HT1080 (cell line): Measurements from ENCODE around the gene LGALS3BP. TPM values are rescaled to one million over a fixed set of nuclear protein-coding genes. Genes with fewer than 3 reads are reported as not detected.

ENCODE experiments used
- DNase-seq: peaks from one replicate; pipeline ENCODE4 v3.0.0-alpha.2; 2015; ENCODE audit warnings: low read depth
- total RNA-seq: library from RNA; depleted of rRNA; stranded (reverse); fragments of >200 nt; shearing (Covaris generic); gene quantifications from 2 replicates; pipeline ENCODE4 v1.2.3, GENCODE V29; 2014

The LGALS3BP gene
- total RNA-seq, 1 experiment from 2014 or later = 383 TPM

DNA sequence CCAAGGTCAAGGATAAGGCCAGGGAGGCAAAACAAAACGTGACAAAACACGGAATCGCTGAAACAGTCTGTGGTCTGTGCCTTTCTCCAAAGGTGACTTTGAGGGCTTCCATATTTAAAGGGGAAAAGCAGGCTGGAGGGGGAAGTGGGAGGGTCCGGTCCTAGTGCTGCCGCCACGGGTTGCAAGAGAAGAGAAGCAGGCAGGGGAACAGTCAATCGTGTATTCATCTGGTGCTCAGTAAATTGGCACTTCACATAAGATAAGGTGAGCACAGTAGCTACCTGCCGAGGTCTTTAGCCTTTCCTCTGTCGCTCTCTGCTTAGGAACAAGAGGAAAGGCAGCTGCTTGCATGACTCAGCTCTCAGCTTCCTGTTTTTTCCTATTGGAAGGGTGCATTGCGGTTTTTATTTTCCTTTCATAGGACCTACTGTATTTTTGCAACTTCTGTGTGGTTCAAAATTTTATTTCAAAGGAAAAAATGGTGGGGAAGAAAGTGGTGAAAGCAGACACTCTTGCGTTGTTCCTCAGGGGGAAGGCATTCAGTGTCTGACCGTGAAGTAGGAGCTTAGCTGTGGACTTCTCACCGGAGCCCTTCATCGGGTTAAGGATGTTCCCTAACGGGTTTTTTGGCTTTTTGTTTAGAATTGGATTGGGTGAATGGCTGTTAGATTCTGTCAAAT, 7.1 kb upstream of the LGALS3BP start:
- DNase-seq = peak; percentile 80

DNA sequence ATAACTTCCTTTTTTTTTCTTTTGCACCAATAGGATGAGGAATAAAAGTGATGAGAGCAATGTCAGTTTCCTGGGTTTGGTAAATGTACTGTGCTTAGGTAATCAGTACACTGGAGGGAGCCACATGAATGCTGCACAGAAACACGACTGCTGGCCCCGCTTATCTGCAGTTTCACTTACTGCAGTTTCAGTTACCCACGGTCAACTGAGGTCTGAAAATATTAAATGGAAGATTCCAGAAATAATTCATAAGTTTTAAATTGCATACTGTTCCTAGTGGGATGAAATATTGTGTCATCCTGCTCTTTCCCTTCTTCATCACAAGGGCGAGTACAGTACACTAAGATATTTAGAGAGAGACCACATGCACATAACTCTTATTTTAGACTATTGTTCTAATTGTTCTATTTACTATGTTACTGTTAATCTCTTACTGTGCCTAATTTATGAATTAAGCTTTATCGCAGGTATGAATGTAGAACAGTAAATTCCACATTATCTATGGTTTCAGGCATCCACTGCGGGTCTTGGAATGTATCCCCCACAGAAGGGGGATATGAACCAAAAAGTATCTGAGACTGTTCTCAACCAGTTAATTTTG, 6.4 kb upstream of the LGALS3BP start:
- peak; percentile 33 for DNase-seq

DNA sequence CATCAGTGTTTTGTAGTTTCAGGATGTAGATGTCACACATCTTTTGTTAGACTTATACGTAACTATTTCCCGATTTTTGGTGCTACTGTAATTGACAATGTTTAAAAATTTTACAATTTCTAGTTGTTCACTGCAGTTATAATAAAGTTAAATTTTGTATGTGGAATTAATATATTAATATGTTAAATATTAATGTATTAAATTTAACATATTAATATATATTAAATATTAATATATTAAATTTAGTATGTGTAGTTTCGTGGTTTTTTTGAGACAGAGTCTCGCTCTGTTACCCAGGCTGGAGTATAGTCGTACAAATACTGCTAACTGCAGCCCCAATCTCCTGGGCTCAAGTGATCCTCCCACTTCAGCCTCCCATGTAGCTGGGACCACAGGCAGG, 5.7 kb upstream of the LGALS3BP start:
- no peak for DNase-seq

DNA sequence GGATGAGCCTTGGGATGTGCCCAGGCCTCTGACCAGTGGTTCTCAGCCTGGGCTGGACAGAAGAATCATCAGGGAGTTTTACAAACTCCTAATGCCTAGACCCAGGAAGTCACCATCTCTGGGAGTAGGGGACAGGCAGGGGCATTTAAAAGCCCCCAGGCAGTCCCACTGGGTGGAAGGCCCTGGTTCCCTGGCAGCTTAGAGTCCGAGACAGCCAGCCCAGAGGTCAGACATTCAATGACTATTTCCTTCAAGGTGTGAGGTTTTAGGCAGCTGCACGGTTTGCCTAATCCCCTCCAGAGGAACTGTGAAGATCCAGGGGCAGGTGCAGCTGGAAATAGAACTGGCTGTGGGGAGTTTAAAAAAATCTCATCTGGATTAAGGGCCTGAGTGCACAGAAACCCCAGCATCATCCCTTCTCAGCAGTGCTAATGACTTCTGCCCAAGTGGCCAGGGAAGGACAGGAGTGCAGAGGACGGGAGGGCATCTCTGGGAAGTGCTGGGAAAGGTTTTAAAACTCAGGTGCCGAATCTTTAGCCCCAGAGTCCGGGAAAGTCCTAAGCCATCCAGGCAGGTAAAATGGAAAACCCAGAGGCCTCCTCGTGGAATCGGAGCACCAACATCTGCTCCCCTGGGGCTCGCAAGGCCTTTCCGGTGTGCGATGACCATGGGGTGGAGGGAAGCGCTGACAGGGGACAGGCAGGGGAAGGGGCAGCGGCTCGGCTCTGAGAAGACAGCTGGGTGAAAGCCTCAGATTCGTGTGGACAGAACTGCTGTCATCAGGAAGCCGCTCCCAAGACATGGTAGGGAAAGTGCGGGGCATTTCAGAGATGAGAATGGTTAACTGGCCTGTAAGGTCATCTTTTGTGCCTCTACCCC, 1.5 kb upstream of the LGALS3BP start:
- DNase-seq = no peak

- no peak for DNase-seq
These were observed 875 bp upstream of the LGALS3BP start for GRCh38 chr17:78980624-78980972.

DNA sequence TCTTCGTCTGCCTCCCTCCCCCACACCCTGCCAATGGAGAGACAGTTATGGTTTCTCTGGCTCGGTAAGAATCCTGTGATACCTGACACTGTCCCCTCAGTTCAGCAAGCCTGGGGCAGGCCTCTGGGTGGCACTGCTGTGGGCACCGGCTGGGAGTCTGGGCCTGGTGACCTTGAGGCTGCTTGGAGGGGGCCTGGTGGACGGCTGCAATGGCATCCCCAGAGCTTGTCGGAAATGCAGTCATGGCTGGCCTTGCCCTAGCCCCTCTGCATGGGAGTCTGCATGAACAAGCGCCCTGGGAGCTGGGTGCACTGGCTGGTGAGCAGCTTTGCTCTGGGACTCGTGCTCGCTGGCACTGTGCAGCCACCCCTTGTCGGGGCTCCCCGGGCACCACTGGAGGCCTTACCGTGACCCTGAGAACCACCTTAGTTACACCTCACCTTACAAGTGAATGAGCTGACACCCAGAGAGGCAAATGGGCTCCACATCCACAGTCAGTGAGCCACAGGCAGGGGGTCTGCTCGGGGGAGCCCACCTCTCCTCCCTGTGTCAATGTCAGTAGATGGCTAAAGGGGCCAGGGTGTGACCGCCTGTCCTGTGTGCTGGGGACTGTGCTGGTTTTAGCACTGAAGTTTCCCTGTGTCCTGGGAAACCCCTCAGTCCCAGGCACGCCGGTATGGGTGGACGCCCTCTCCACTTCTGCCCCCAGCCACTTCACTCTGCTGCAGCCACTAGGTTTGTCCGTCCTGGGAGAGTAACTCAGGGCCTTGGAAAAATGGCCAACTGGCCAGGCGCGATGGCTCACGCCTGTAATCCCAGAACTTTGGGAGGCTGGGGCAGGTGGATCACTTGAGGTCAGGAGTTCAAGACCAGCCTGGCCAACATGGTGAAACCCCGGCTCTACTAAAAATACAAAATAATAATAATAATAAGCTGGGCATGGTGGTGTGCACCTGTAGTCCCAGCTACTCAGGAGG, 1.4 kb downstream of the LGALS3BP start:
- no peak for DNase-seq

GRCh38 chr17:78977681-78977943, 2.1 kb downstream of the LGALS3BP start:
- no peak for DNase-seq

DNA sequence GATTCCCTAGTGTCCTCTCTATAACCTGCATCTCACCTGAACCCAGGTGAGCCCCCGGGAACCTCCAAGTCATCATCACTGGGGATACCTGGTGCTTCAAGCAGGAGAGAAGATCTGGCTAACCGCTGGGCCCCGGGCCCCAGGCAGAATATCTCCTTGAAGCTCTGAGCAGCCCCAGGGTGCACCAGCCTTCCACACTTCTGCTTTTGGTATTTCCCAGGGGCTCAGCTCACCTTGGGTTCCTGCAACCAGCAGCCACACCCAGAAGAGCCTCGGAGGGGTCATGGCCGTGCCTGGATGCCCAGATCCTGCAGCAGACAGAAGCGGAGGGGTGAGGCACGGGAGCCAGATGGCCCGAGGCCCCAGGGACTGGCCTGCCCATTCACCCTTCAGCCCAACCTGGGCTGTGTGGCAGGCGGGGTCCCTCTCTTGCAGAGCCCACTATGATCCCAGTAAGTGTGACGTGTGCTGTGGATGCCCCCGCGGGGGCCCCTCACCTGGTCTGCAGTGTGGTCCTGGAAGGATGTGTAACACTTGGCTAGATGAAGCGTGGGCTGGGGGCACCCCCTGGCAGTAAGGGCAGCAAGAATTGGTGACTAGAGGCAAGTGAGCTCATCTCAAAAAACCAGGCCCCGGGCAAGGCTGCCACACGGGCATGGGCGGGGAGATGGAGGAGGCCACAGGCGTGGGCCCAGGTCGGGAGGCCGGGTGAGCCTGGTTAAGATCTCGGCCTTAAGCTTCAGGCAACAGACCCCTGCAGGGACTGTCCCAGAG, 2.6 kb downstream of the LGALS3BP start:
- no peak for DNase-seq

DNA sequence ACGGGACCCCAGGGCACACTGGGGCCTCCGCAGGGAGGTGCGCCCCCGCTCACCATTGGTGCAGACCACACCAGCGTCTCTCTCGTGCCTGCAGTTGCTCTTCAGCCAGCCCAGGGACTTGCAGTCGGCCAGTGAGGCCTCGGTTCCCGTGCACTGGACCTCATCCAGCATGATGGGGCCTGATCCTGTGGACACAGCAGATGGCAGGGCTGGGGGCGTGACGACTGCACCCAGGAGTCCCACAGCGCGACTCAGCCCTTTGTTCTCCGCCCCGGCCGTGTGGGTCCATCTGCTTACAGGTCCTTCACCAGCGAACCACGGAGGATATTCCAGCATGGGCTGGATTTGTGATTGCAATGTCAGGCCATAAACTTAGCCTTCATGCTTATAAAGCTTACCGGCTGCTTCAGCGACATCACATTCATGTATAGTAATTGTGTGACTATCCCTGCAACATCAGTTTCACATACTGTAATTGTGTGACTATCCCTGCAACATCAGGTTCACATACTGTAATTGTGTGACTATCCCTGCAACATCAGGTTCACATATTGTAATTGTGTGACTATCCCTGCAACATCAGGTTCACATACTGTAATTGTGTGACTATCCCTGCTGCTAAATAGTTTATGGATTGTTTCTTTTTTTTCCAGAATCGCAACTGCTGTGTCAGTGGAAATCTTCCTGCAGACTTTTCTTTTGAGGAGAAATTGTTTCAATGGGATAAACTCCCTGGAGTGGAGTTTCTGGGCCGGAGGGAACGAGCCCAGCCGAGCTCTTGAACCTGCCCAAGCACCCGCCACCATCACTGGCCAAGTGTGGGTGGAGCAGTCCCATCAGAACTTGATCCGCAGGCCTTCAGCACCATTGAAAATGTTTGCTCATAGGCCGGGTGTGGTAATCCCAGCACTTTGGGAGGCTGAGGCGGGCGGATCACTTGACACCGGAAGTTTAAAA, 4.8 kb downstream of the LGALS3BP start:
- no peak for DNase-seq

- no peak for DNase-seq
These were observed 5.8 kb downstream of the LGALS3BP start for GRCh38 chr17:78973792-78974520.

DNA sequence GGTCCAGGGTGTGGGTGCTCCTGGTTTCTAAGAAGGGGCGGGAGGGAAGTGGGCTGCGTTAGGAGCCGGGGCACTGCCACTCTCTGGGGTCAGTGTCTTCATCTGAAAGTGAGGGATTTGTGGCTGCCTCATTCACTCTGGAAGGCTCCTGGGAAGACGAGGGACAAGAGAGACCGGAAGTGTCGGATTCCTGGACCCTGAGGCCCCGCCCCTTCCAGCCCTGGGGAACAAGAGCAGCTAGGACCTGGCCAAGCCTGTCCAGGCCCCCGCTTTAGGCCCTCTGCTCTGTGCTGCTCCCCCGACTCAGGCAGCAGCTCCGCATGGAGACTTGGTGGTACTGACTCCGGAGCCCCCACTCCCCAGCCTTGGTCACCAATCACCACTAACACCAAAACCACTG, 6.5 kb downstream of the LGALS3BP start:
- no peak for DNase-seq

- no peak for DNase-seq
These were observed 7.1 kb downstream of the LGALS3BP start for GRCh38 chr17:78972507-78973105.

- no peak for DNase-seq
These were observed 7.8 kb downstream of the LGALS3BP start for GRCh38 chr17:78971756-78972506.

DNA sequence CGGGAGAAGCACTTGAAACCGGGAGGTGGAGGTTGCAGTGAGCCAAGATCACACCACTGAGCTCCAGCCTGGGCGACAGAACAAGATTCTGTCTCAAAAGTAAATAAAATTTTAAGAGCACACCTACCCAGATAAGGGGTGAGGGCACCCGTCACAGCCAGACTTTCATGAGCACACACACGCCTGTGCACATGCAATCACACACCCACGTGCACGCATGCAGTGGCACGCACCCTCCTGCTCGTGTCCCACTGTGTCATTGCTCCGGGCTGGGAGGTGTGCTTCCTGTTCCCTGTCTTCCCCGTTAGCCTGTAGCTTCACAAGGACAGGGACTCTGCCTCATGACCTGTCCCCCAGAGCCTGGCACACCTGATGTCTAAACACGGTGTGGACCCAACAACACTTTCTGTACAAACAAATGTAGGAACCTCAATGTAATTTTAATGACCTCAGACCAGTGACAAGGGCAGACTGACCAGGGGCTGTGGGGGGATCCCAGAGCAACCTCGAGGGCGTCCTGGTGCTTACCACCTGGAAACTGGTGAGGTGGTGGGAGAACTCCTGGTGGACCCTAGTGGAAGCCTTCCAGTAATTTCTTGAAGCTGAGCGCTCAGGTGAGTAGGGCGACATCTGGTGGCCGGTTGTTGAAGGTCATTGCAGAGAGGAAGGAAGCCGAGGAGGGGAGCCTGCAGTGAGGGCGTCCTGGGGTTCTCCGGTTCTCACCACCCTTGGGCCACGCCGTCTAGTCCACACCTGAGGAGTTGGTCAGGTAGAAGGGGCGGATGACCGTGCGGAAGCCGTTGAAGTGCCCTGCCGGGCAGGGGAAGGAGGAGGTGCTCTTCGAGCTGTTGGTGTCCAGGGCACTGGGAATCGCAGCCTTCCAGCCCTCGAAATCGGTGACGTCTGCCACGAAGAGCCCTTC, 8.6 kb downstream of the LGALS3BP start:
- peak; percentile 65 for DNase-seq

DNA sequence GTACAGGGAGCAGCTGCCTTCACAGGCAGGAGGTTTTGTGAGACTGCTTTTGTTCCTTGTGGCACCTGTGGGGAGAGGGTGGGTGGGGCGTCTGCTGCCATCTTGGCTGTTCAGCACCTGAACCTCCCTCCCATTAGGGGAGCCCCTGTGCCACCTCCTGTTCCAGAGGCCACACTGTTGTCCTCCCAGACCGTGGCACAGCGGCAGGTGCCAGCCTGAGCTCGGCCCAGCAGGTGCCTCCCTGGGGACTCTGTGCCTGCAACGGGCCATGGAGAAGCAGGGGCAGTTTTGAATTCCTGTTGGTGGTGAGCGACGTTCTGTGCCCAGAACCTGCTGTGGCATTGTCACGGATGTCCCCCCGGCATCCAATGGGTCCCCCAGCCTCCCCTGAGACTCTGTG, 9.9 kb downstream of the LGALS3BP start:
- no peak for DNase-seq

DNA sequence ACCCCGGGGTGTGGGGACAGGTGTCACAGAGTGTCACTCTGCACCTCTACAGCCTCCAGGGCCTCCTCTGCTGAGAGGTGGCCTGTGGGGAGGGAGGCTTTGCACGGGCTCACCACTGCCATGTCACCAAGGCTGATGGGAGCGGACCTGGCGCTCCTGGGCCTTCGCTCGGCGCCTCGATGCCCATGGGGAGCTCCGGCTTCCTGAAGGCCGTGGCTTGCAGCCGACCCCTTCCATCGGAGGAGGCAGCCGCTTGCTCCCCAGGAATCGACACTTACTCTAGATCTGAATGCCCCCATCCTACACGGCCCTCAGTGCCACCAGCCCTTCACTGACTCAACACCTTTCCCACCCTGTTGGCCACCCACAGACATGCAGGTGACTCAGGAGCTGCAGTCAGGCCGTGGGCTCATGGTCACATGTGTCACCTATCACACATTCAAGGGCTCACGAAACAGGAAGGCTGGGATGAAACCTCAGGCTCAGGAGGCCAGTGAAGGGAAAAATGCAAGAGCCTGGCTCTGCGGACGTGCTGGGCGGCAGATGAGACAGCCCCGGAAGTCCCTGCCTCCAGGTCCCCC, 11.9 kb downstream of the LGALS3BP start:
- DNase-seq = no peak
